Measurements from ENCODE around the gene ASS1.

The ASS1 gene

DNA sequence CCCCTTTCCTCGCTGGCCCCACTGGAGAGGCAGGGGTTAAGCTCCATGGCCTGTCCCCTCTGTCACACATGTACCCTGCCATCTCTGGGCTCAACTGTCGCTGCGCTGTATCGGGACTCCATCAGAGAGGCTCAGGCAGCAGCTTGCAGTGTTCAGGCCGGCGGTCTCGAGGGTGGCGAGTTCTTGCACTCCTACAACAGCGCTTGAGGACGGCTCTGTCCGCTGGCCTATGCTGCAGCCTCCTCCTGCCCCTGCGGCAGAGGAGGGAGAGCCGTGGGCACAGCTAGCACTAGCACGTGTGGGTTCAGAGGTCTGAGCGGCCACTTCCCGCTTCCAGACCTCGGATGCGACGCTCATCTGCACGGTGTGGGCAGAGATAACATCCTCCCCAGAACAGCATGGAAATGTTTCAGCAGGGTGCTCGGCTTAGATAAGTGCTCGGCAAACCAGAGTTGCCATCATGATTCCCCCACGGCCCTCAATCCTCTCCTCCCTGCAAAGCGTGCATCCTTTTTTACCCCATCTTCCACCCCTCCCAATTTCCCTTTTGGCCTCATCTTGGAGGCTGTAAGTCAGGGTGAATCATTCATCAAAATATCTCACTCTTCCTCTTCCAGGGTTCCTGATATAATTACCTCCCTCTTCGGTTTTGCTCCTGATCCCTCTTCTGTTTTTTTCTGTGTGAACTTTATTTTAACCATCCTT is 92.7 kb downstream of the ASS1 start:
- no peak for DNase-seq

DNA sequence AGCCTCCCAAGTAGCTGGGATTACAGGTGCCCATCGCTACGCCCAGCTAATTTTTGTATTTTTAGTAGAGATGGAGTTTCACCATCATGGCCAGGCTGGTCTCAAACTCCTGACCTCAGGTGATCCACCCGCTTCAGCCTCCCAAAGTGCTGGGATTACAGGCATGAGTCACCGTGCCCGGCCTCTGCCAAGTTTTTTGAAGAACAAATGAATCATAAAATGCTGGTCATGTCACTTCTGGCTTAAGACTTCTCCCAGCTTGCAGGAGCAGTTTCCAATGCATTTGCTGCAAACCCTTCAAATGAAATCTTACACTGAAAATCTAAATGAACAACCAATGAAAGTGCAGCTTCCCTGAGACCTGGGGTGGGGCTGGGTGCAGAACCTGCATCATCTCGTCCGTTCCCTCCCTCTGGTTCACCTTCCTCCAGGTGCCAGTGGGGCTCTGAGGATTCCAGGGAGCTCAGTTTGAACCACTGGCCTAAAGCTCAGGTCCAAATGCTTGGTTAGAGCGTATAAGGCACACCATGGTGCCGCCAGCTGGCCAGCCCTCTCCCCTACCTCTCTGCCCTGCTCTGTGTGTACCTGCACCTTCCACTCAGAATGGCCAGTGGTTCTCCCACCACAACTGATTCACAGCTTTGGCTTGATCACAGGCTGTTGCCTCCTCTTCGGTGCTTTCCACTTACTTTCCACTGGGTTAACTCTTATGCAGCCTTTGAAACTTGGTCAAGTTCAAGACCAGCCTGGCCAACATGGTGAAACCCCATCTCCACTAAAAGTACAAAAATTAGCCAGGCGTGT is 94.9 kb downstream of the ASS1 start:
- no peak for DNase-seq

DNA sequence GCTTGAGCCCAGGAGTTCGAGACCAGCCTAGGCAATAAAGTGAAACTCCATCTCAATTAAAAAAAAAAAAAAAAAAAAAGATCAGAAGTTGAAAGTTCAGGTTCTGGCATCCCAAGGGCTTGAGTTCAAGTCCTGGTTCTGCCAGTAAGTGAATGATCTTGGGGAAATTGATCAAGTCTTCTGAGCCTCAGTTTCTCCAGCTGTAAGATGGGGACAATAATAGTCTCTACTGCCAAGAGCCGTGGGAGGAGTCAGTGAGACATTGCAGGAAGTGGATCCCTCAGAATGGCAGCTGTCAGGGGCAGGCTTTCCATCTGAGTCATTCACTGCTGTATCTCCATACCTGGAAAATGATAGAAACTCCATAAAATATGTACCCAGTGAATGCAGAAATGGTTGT is 96.8 kb downstream of the ASS1 start:
- DNase-seq, result no peak

DNA sequence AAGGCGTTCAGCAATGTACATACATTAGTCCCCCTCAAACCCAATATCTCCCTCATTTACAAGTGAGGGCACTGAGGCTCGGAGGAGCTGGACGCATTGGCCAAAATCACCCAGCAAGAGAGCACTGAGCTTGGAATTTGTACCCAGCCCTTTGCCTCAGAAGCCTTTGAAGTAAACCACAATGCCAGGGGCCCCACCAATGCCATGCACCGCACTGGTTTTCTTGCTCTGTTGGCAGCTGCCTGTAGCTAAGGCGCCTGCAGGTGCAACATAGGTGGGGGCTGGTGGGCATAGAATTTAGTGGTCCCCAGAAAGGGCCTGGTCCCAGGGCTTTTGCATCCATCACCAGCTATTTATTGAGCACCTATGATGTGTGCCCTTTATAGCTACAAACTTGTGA is 97.3 kb downstream of the ASS1 start:
- DNase-seq, result no peak

DNA sequence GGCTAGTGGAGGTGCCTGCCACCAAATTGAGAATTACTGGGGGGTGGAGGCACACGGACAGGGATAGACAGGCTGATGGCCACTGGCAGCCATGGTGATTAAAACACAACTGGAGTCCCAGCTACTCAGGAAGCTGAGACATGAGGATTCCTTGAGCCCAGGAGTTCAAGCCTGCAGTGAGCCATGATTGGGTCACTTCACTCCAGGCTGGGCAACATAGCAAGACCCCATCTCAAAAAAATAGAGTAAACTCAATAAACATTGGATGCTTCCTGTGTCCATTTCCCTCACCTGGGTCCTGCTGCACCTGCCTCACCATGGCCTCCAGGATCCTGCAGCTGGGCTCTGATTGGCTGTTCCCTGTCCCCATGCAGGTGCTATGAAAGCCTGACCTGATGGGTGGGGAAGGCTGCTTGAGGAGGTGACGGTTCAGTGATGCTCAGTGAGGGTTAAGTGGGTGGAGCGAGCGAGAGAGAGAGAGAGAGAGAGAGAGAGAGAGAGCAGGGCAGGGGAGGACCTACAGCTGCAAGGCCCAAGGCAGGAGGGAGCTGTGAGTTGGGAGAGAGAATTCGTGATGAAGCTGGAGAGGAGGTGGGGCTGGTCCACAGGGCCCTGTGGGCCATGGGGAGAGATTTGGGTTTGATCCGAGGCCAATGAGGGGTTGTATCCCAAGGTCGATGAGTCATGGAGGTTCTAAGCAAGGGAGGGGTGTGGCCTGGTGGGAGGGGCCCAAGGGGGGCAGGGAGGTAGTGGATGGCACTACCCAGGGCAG is 97.9 kb downstream of the ASS1 start:
- DNase-seq, result no peak

DNA sequence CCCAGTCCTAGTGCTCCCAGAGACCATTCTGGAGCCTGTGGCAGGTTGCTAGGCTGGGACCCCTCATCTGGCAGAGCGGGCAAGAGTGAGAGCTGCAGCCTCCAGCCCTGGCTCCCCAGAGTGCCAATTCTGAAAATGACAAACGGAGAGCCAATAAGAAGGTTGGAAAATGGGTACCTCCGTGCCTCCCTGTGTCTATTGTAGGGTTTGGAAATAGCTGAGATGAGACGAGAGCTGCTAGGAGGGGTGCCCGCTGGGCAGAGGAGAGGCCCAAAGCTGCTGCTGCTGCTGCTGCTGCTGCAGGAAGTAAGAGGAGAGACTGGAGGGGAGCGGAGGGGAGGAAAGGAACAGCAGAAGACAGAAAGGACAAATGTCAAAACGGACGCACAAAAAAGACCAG is 98.6 kb downstream of the ASS1 start:
- no peak for DNase-seq

DNA sequence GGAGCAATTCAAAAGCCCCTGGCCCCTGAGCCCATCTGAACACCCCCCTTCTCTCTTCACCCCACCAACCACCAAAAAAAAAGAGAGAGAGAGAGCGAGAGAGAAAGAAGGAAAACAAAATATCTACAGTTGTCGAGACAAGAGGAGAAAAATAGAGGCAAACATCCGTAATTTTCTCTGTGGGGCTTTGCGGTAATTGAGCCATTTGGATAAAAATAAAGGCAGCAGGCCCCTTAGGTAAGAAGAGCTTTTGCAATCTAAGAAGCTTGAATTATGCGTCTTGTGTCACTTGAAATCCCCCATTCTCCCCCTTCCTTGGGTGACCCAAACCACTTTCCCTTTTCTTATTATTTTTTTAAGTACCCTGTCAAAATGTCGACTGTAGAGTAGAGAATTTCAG is 99.1 kb downstream of the ASS1 start:
- no peak for DNase-seq

DNA sequence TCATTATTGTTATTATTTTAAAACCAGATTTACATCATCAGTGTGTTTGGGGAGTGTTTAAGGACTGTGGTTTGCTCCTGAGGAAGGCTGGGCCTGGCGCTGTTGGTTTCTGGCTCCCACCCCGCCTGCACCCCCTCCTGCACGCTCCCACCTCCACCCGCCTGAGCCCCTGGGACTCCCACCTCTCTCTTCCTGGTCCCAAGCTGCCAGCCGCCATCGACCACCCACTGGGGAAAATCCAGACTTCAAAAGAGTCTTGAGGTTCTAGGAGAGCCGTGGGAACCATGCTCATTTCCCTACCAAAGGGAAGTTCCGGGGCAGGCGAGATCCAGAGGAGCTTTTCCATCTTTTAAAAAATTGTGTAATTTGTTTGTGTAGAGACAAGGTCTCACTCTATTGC is 99.6 kb downstream of the ASS1 start:
- DNase-seq, result no peak

DNA sequence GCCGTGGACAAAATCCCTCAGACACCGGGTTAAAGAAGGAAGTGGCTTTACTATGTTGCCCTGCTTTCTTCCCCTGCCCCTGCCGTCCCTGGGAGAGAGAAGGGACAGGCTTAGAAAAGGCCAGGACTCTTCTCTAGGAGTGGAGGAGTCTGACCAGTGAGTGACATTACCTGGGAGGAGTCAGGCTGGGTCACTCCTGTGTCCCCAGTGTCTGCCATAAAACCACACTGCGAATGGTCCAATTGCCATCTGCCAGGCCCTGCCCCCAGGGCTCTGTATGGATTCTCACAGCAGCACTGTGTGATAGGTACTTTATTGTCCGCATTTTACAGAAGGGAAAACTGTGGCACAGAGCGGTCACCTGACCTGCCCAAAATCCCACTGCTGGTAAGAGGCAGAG is 103.3 kb downstream of the ASS1 start:
- DNase-seq, result no peak

DNA sequence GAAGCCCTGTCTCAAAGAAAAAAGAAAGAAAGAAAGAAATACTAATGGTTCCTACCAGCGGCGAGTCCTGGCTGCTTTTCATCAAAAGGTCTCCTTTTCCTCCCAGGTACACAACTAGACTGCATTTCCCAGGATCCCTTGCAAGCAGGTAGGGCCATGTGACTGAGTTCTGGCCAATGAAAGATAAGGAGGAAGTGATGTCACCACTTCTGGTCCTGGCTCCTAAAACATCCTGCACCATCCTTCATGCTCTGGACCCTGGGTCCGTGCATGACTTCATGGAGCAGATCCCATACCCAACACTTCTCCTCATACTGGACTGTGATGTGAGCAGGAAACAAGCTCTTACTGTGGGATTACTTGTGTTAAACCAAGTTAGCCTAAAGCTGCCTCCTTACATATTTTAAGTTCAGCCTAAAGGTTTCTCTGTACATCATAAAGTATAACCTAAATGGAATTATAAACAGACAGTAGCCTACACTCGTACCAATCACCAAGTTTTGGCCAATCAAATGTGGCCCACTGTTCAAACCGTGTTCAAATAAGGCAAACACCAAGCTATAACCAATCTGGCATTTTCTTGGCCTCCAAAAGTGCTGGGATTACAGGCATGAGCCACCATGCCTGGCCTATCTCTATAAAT is 104.5 kb downstream of the ASS1 start:
- no peak for DNase-seq

Data from activated T-cell treated with anti-CD3 and anti-CD28 coated beads for 4 hours (primary cell).